OCI-LY3 (cell line): Measurements from ENCODE around the gene HOXD12.

ENCODE experiments used
- CTCF ChIP-seq: fragments of 200-600, 300-600 bp; sonication (generic); IDR thresholded peaks from 2 replicates; pipeline ENCODE4 v1.5.1; 2014; ENCODE audit warnings: antibody characterized with exemption, low read length, low read depth
- EZH2phosphoT487 ChIP-seq: fragments of 200-600 bp; shearing (Covaris generic); IDR thresholded peaks from 2 replicates; pipeline ENCODE4 v1.6.1; 2018; ENCODE audit warnings: antibody characterized with exemption, mixed run types, low read depth

GRCh38 chr2:176129813-176130146 lies 30.2 kb downstream of the HOXD12 start:
- TF ChIP-seq CTCF, result no peak
- no peak for TF ChIP-seq EZH2phosphoT487
